Measurements from ENCODE around the gene PER1.

Gene PER1

DNA sequence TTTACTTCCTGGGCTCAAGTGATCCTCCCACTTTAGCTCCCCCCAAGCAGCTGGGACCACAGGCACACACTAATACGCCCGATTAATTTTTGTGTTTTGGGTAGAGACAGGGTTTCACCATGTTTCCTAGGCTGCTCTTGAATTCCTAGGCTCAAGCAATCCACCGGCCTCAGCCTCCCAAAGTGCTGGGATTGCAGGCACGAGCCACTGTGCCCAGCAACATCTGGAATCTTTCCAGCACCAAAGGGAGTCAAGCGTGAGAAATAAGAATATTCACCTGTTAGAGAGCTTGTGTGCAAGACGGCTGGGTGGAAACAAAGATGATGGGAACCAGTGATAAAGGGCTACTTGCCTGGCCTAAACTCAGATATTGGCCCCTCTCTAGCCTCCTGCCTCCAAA is 50.5 kb downstream of the PER1 start:
- H3K4me3 ChIP-seq (replicated peaks; ENCODE audit: low read depth, low read length) = no peak overlapping the region
- no peak for DNase-seq (ENCODE audit: extremely low read depth, low read depth)
- TF ChIP-seq, protein P1, sequence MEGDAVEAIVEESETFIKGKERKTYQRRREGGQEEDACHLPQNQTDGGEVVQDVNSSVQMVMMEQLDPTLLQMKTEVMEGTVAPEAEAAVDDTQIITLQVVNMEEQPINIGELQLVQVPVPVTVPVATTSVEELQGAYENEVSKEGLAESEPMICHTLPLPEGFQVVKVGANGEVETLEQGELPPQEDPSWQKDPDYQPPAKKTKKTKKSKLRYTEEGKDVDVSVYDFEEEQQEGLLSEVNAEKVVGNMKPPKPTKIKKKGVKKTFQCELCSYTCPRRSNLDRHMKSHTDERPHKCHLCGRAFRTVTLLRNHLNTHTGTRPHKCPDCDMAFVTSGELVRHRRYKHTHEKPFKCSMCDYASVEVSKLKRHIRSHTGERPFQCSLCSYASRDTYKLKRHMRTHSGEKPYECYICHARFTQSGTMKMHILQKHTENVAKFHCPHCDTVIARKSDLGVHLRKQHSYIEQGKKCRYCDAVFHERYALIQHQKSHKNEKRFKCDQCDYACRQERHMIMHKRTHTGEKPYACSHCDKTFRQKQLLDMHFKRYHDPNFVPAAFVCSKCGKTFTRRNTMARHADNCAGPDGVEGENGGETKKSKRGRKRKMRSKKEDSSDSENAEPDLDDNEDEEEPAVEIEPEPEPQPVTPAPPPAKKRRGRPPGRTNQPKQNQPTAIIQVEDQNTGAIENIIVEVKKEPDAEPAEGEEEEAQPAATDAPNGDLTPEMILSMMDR (IDR thresholded peaks at IDR 0.05; ENCODE audit: low read depth, low read length, missing control alignments) = no peak

DNA sequence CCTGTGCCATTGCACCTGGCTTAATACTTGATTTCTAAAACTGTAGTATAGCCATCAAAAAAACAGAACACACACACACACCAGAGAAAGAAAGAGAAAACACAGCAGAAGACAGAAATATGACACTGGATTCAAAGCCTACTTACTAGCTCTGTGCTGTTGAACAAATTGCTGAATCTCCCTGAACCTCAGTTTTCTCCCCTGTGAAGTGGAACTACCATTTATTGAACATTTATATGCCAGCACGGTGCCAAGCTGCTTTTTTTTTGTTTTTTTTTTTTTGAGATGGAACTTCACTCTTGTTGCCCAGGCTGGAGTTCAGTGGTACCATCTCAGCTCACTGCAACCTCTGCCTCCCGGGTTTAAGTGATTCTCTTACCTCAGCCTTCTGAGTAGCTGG is 51.4 kb downstream of the PER1 start:
- TF ChIP-seq, protein P1 (IDR thresholded peaks at IDR 0.05; ENCODE audit: low read depth, low read length, missing control alignments) = no peak
- no peak overlapping the region for H3K4me3 ChIP-seq (replicated peaks; ENCODE audit: low read depth, low read length)
- no peak for DNase-seq (ENCODE audit: extremely low read depth, low read depth)

DNA sequence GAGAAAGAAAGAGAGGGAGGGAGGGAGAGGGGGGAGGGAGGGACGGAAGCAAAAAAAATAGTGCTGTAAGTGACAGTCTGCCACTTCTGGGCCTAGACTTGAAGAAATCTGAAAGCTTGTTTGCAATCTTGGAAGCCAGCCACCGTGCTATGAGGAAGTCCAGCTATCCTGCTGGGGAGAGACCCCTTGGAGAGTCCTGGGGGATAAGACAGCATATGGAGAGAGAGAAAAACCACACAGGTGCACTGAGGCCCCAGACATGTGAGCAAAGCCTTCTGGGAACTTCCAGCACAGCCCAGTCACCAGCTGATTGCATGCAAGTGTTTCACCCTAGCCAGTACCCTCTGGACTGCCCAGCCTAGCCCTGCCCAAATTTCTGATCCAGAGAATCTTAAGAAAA is 52.1 kb downstream of the PER1 start:
- no peak for DNase-seq (ENCODE audit: extremely low read depth, low read depth)
- H3K4me3 ChIP-seq (replicated peaks; ENCODE audit: low read depth, low read length) = no peak overlapping the region
- TF ChIP-seq, protein P1 (IDR thresholded peaks at IDR 0.05; ENCODE audit: low read depth, low read length, missing control alignments) = no peak

DNA sequence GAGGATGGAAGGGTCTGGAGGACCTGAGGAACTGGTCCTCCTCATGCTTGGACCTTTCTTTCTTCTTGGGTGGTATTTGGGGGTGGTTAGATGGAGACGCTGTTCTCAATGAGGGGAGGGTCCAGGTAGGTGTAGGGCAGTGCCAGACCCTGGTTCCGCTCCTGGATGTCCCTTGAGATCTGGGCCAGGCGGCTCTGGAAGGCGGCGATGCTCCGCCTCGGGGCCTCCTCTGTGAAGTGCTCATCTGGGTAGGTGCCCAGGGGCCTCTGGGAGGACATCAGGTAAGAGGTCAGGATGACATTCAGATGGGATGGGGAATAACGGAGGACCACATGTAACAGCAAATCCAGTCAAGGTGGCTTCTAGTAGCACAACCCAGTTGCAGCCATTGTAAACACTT is 55.7 kb downstream of the PER1 start:
- no peak for DNase-seq (ENCODE audit: extremely low read depth, low read depth)
- TF ChIP-seq, protein P1 (IDR thresholded peaks at IDR 0.05; ENCODE audit: low read depth, low read length, missing control alignments) = no peak
- no peak overlapping the region for H3K4me3 ChIP-seq (replicated peaks; ENCODE audit: low read depth, low read length)

DNA sequence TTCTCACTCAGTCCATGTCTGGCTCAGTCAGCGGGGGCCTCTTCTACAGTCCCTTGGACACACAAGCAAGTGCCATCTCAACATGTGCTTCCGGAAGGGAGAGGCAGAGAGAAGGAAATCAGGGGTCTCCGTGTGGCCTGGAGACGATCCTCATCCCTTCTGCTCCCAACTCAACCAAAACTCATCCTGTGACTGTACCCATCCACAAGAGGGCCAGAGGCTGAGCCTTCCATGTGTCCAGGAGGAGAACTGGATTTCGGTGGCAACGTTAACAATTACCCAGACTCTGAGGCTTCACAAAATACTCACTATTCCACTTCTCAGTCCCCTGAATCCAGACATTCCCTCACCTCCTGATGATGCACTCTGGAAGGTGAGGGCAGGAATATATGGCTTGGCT is 56.8 kb downstream of the PER1 start:
- TF ChIP-seq, protein P1 (IDR thresholded peaks at IDR 0.05; ENCODE audit: low read depth, low read length, missing control alignments) = no peak
- no peak overlapping the region for H3K4me3 ChIP-seq (replicated peaks; ENCODE audit: low read depth, low read length)
- DNase-seq (ENCODE audit: extremely low read depth, low read depth) = no peak

DNA sequence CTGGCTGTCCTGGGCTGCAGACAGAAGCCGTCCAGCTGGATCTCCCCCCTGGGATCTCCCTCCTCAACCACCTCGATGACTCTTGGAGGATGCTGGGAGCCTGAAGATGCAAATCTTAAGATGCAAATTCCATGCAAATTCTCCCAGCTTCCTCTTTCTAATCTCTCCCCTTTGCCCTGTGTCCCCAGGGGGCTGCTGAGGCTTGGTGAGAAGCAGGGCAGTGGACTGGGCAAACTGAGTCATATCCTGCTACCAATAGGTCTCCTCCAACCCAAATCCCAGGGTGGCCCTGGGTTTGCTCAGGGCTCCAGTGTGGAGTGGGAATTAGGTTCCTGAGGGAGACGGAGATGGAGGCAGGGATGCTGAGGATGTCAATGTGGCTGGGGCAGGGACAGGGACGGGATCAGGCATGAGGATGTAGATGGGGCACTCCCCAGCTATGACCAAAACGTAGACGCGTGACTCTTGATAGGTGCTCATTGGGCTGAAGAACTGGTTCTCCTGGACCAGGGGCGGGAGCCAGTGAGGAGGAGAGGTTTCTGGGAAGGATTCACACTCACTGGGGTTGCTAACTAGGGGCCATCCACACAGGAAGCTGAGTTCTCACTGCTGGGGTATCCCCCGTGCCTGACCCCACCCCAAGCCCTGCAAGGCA is 61.0 kb downstream of the PER1 start:
- TF ChIP-seq, protein P1 (IDR thresholded peaks at IDR 0.05; ENCODE audit: low read depth, low read length, missing control alignments) = no peak
- no peak for DNase-seq (ENCODE audit: extremely low read depth, low read depth)
- no peak overlapping the region for H3K4me3 ChIP-seq (replicated peaks; ENCODE audit: low read depth, low read length)
